ENCODE results near the gene ECM1.

Gene ECM1

DNA sequence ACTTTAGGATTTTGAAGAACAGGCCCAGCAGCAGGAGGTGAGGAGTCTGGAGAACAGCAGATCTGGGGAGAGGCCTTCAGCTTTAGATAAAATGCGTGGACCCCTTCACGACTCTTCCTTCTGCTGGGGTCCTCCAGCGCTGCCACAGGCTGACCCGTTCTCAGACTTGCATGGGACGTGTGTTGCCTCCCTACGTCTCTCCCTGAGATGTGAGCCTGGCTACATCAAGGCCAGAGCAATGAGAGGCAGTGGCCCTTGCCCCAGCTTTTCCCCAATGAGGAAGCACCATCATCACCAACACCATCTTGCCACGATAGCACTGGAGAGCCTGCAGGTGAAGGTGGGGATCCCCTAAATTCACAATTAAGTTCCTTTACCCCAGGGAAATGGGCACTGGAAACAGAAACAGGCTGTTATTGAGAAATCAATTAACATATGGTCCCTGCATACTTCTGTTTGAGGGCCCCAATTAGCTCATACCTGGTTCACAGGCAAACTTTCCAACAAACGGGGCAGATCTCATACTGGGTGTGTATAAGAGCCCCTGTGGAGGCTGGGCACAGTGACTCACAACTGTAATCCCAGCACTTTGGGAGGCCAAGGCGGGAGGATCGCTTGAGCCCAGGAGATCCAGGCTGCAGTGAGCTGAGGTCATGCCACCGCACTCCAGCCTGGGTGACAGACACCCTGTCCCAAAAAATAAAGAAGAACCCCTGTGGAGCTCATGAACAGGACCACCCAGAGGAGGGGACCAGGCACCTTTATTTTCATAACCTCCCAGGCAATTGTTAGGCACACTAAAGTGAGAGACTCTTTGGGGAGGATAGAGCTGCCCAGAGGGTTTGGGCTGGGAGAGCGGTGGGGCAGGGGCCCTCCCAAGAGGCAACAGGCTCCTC is 29.2 kb downstream of the ECM1 start:
- Histone ChIP-seq H3K4me3 (ENCODE audit: severe bottlenecking) (no peak overlapping the region), H3K27ac (ENCODE audit: poor library complexity, severe bottlenecking) (peak overlapping the region; percentile 78), H3K27me3 (ENCODE audit: insufficient read depth, poor library complexity, severe bottlenecking) (no peaks in the 10 kb centered on the region), H3K9me3 (ENCODE audit: severe bottlenecking) (no peaks in the 10 kb centered on the region), H3K36me3 (ENCODE audit: low read depth) (no peaks in the 10 kb centered on the region), H3K4me1 (ENCODE audit: insufficient read depth, poor library complexity, severe bottlenecking) (peaks cover 20% of the 10 kb centered on the region)
- ATAC-seq (ENCODE audit: low read depth) = peak; percentile 40
- DNase-seq (ENCODE audit: low spot score) = no peak
- TF ChIP-seq, protein P1, sequence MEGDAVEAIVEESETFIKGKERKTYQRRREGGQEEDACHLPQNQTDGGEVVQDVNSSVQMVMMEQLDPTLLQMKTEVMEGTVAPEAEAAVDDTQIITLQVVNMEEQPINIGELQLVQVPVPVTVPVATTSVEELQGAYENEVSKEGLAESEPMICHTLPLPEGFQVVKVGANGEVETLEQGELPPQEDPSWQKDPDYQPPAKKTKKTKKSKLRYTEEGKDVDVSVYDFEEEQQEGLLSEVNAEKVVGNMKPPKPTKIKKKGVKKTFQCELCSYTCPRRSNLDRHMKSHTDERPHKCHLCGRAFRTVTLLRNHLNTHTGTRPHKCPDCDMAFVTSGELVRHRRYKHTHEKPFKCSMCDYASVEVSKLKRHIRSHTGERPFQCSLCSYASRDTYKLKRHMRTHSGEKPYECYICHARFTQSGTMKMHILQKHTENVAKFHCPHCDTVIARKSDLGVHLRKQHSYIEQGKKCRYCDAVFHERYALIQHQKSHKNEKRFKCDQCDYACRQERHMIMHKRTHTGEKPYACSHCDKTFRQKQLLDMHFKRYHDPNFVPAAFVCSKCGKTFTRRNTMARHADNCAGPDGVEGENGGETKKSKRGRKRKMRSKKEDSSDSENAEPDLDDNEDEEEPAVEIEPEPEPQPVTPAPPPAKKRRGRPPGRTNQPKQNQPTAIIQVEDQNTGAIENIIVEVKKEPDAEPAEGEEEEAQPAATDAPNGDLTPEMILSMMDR (IDR thresholded peaks at IDR 0.05; ENCODE audit: poor library complexity, severe bottlenecking) = no peak

DNA sequence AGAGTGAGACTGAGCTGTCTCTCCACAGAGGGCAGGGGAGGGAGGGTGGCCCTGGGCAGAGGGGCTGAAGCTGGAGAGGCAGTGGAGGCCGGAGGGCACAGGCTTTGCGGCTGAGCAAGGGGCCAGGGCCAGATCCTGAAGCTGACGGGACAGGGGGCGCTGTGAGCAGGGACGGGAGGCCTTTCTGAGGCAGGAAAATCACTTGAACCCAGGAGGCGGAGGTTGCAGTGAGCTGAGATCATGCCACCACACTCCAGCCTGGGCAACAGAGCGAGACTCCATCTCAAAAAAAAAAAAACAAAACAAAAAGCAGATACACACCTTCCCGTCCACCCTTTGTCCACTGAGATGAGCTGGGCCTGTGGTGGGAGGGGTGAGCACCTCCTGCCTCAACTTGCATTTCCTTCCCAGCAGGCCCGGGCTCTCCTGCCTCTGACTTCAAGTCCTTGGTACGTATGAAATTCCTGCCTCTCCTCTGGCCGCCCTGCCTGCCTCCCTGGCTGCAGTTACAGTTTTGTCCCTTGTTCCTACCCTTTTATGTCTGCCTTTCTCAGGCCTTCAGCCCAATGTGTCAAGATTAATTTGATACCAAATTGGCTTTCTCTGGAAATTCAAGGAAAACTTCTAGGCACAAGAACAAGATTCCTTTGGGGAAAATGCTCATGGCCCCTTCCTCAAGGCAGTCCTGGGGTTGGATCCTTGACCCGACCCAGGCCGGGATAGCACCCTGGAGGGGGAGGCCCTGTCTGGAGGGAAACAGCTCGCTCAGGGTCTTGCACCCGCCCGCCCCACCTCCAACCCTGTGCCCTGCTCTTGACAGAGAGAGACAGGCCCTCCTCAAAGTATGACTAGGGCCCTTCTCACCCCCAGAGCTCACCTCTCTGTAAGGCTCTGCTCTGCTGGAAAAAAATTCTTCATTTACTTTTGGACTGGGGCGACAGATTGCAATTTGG is 30.1 kb downstream of the ECM1 start:
- ATAC-seq (ENCODE audit: low read depth) (peak; percentile 95), DNase-seq (ENCODE audit: low spot score) (peak; percentile 87)
- Histone ChIP-seq H3K9me3 (ENCODE audit: severe bottlenecking) (no peaks in the 10 kb centered on the region), H3K27me3 (ENCODE audit: insufficient read depth, poor library complexity, severe bottlenecking) (no peaks in the 10 kb centered on the region), H3K27ac (ENCODE audit: poor library complexity, severe bottlenecking) (peak overlapping the region; percentile 78), H3K4me1 (ENCODE audit: insufficient read depth, poor library complexity, severe bottlenecking) (peaks cover 20% of the 10 kb centered on the region), H3K4me3 (ENCODE audit: severe bottlenecking) (no peak overlapping the region), H3K36me3 (ENCODE audit: low read depth) (no peaks in the 10 kb centered on the region)
- TF ChIP-seq, protein P1 (IDR thresholded peaks at IDR 0.05; ENCODE audit: poor library complexity, severe bottlenecking) = peak; percentile 13

DNA sequence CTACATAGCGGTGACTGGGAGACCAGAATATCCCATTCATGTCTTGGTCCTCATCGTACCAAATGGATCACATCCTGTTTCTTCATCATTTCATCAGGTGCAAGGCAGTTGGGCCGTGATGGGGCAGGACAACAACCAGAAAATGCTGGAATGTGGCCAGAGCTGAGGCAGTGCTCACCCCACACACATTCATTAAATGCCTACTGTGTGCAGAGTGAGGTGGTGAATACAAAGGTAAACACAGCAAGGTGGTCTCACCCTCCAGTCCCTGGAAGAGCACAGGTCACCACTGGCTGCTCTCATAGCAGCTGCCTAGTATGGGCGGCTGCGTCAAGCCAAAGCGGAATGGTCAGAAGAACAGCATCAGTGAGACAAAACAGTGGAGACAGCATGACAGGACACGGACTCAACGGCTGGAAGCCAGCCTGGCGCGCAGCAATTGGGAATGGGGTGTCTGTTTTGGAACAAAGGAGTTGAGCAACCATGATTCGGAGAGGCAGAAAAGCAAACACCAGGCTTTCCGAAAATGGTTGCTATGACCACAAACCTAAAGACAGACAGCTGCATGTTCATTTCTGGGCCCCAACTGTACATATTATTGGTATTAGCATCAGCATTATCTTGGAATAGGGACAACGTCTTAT is 35.7 kb downstream of the ECM1 start:
- Histone ChIP-seq H3K9me3 (ENCODE audit: severe bottlenecking) (no peaks in the 10 kb centered on the region), H3K4me3 (ENCODE audit: severe bottlenecking) (no peak overlapping the region), H3K27ac (ENCODE audit: poor library complexity, severe bottlenecking) (no peak overlapping the region), H3K27me3 (ENCODE audit: insufficient read depth, poor library complexity, severe bottlenecking) (no peaks in the 10 kb centered on the region), H3K4me1 (ENCODE audit: insufficient read depth, poor library complexity, severe bottlenecking) (peaks cover 3% of the 10 kb centered on the region), H3K36me3 (ENCODE audit: low read depth) (no peaks in the 10 kb centered on the region)
- TF ChIP-seq, protein P1 (IDR thresholded peaks at IDR 0.05; ENCODE audit: poor library complexity, severe bottlenecking) = no peak
- DNase-seq (ENCODE audit: low spot score) (no peak), ATAC-seq (ENCODE audit: low read depth) (no peak; the same call in 2 of the 3 replicates)

DNA sequence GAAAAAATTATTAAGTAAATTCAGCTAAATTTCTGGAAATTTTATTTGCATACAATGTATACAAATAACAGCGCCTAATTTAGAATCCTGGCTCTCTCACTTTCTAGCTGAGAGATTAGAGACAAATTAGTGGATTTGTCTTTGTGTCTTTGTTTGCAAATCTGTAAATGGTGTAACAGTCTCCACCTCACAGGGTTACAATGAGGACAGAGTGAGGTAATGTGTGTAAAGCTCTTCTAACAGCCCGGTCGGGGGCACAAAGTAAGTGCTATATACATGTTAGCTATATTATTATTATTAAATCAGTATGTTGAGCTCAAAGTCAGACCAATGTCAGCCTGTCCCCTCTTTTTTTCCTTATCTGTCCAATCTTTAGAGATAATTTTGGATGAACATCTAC is 36.3 kb downstream of the ECM1 start:
- DNase-seq (ENCODE audit: low spot score) (no peak), ATAC-seq (ENCODE audit: low read depth) (no peak)
- Histone ChIP-seq H3K27me3 (ENCODE audit: insufficient read depth, poor library complexity, severe bottlenecking) (no peaks in the 10 kb centered on the region), H3K36me3 (ENCODE audit: low read depth) (no peaks in the 10 kb centered on the region), H3K4me1 (ENCODE audit: insufficient read depth, poor library complexity, severe bottlenecking) (no peaks in the 10 kb centered on the region), H3K4me3 (ENCODE audit: severe bottlenecking) (no peak overlapping the region), H3K9me3 (ENCODE audit: severe bottlenecking) (no peaks in the 10 kb centered on the region), H3K27ac (ENCODE audit: poor library complexity, severe bottlenecking) (no peak overlapping the region)
- TF ChIP-seq, protein P1 (IDR thresholded peaks at IDR 0.05; ENCODE audit: poor library complexity, severe bottlenecking) = no peak
